Measurements from ENCODE around the gene EPHB4.
A peak's percentile ranks its signal among the peaks of the same experiment; 100 is the strongest.

The EPHB4 gene

DNA sequence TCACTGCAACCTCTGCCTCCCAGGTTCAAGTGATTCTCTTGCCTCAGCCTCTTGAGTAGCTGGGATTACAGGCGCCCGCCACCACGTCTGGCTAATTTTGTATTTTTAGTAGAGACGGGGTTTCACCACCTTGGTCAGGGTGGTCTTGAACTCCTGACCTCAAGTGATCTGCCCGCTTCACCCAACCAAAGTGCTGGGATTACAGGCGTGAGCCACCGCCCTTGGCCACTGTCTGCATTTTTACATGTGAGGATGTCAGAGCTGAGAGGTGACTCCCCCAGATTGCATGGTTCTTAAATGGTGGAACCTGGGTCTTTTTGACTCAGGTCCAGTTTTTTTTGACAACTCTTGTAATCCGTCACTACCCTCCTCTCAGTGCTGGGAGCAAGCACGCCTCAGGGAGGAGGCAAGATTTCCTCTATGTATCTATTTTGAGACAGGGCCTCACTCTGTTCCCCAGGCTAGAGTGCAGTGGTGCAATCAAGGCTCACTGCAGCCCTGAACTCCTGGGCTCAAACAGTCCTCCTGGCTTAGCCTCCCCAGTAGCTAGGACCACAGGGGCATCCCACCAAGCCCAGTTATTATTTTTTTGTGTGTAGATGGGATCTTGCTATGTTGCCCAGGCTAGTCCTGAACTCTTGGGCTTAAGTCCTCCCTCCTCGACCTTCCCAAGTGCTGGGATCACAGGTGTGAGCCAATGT is 46.4 kb upstream of the EPHB4 start:
- Histone ChIP-seq H3K79me1 (ENCODE audit: low read length) (peaks cover 12% of the 10 kb centered on the region), H4K91ac (ENCODE audit: low read depth, low read length) (peak overlapping the region; percentile 97), H3K4ac (ENCODE audit: low read depth, low read length) (no peak overlapping the region), H2BK12ac (ENCODE audit: low read length) (no peak overlapping the region), H3K14ac (ENCODE audit: low read length) (no peak overlapping the region), H3K4me3 (ENCODE audit: low read depth, low read length) (no peak overlapping the region), H3K79me2 (ENCODE audit: control insufficient read depth, insufficient read depth, low read length, poor library complexity) (peaks cover 29% of the 10 kb centered on the region), H3K9ac (ENCODE audit: low read length) (no peak overlapping the region), H4K12ac (ENCODE audit: low read depth, low read length) (peak overlapping the region; percentile 99), H4K8ac (ENCODE audit: low read depth, low read length) (peak overlapping the region; percentile 100), H3K23ac (ENCODE audit: low read length) (no peak overlapping the region), H3K9me3 (ENCODE audit: insufficient read depth, low read depth, low read length) (no peaks in the 10 kb centered on the region), H3K4me2 (ENCODE audit: low read length) (no peak overlapping the region), H2AFZ (ENCODE audit: insufficient read depth, low read length, poor library complexity) (no peak overlapping the region), H3K27me3 (ENCODE audit: insufficient read depth, low read length) (no peaks in the 10 kb centered on the region), H2AK5ac (ENCODE audit: low read length) (peak overlapping the region; percentile 89), H2BK5ac (ENCODE audit: low read depth, low read length, poor library complexity) (no peak overlapping the region), H3K27ac (ENCODE audit: low read depth, low read length) (no peak overlapping the region), H3K36me3 (ENCODE audit: control insufficient read depth in 1 of 2, insufficient read depth in 2 of 2, low read length in 2 of 2) (peaks cover 51 to 54% of the 10 kb centered on the region in 2 experiments), H2BK120ac (ENCODE audit: insufficient read depth, low read length, poor library complexity) (no peak overlapping the region), H3K4me1 (ENCODE audit: control insufficient read depth in 1 of 2, insufficient read depth in 2 of 2, low read length in 2 of 2) (peaks cover 6 to 10% of the 10 kb centered on the region in 2 experiments), H3K18ac (ENCODE audit: low read length) (no peak overlapping the region)
- no peak for DNase-seq
- WGBS (ENCODE audit: extremely low coverage, insufficient coverage, insufficient read length): no CpG with 5 or more reads among the region's 10 CpGs

DNA sequence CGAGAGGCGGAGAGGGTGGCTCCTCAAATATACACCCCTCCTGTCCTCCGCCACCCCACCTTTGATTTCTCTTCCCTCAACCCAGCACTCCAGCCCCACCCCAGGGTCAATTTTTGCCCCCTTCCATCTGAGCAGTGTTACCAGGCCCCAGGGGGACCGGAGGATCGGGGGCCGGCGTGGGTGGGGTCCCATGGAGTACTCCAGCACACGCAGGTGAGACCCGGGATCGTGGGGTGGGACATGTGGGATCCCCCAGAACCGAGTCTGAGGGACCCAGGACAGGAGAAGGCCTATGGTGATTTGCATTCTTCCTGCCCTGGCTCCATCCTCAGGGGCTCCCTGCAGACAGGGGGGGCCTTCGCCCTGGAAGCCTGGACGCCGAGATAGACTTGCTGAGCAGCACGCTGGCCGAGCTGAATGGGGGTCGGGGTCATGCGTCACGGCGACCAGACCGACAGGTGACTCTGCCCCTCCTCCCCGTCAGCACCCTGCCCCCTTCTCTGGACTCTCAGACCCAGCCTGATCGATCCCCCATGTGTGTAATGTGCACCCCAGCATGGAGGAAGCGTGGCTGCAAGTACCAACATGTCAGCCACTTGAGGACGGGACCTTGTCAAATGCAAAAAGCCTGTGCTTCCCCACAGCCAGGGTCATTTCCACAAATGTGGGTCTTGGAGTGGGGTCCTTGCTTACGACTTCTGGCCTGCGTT is 40.6 kb upstream of the EPHB4 start:
- H4K91ac ChIP-seq (ENCODE audit: low read depth, low read length): peak overlapping the region; percentile 100
- H4K12ac ChIP-seq (ENCODE audit: low read depth, low read length): peak overlapping the region; percentile 100
- peak overlapping the region; percentile 4 for H2AFZ ChIP-seq (ENCODE audit: insufficient read depth, low read length, poor library complexity)
- peaks cover 36 to 40% of the 10 kb centered on the region in 2 experiments for H3K36me3 ChIP-seq (ENCODE audit: control insufficient read depth in 1 of 2, insufficient read depth in 2 of 2, low read length in 2 of 2)
- no peak for DNase-seq
- H2BK12ac ChIP-seq (ENCODE audit: low read length): peak overlapping the region; percentile 33
- H3K79me1 ChIP-seq (ENCODE audit: low read length): peaks cover 22% of the 10 kb centered on the region
- no CpG with 5 or more reads among the region's 27 CpGs for WGBS (ENCODE audit: extremely low coverage, insufficient coverage, insufficient read length)
- peaks cover 10 to 12% of the 10 kb centered on the region in 2 experiments for H3K4me1 ChIP-seq (ENCODE audit: control insufficient read depth in 1 of 2, insufficient read depth in 2 of 2, low read length in 2 of 2)
- H3K4me2 ChIP-seq (ENCODE audit: low read length): peak overlapping the region; percentile 84
- H2BK5ac ChIP-seq (ENCODE audit: low read depth, low read length, poor library complexity): peak overlapping the region; percentile 100
- H3K9ac ChIP-seq (ENCODE audit: low read length): peak overlapping the region; percentile 97
- H3K4me3 ChIP-seq (ENCODE audit: low read depth, low read length): peak overlapping the region; percentile 89
- peak overlapping the region; percentile 100 for H2AK5ac ChIP-seq (ENCODE audit: low read length)
- peak overlapping the region; percentile 97 for H4K8ac ChIP-seq (ENCODE audit: low read depth, low read length)
- peak overlapping the region; percentile 97 for H3K4ac ChIP-seq (ENCODE audit: low read depth, low read length)
- peak overlapping the region; percentile 37 for H3K27ac ChIP-seq (ENCODE audit: low read depth, low read length)
- no peaks in the 10 kb centered on the region for H3K9me3 ChIP-seq (ENCODE audit: insufficient read depth, low read depth, low read length)
- H3K14ac ChIP-seq (ENCODE audit: low read length): peak overlapping the region; percentile 100
- no peaks in the 10 kb centered on the region for H3K27me3 ChIP-seq (ENCODE audit: insufficient read depth, low read length)
- H3K79me2 ChIP-seq (ENCODE audit: control insufficient read depth, insufficient read depth, low read length, poor library complexity): peaks cover 25% of the 10 kb centered on the region
- no peak overlapping the region for H3K23ac ChIP-seq (ENCODE audit: low read length)
- H2BK120ac ChIP-seq (ENCODE audit: insufficient read depth, low read length, poor library complexity): peak overlapping the region; percentile 100
- peak overlapping the region; percentile 100 for H3K18ac ChIP-seq (ENCODE audit: low read length)

- WGBS (ENCODE audit: extremely low coverage, insufficient coverage, insufficient read length): no CpG with 5 or more reads among the region's 42 CpGs
- no peaks in the 10 kb centered on the region for H3K27me3 ChIP-seq (ENCODE audit: insufficient read depth, low read length)
- H2BK12ac ChIP-seq (ENCODE audit: low read length): peak within 1 kb of the TSS; percentile 92
- peak within 1 kb of the TSS; percentile 97 for H3K4ac ChIP-seq (ENCODE audit: low read depth, low read length)
- peaks cover 25% of the 10 kb centered on the region for H3K79me2 ChIP-seq (ENCODE audit: control insufficient read depth, insufficient read depth, low read length, poor library complexity)
- H2BK120ac ChIP-seq (ENCODE audit: insufficient read depth, low read length, poor library complexity): peak within 1 kb of the TSS; percentile 100
- H2AFZ ChIP-seq (ENCODE audit: insufficient read depth, low read length, poor library complexity): peak within 1 kb of the TSS; percentile 90
- peaks cover 37 to 40% of the 10 kb centered on the region in 2 experiments for H3K36me3 ChIP-seq (ENCODE audit: control insufficient read depth in 1 of 2, insufficient read depth in 2 of 2, low read length in 2 of 2)
- peak within 1 kb of the TSS; percentile 97 for H4K8ac ChIP-seq (ENCODE audit: low read depth, low read length)
- peak within 1 kb of the TSS; percentile 97 for H3K9ac ChIP-seq (ENCODE audit: low read length)
- H4K91ac ChIP-seq (ENCODE audit: low read depth, low read length): peak within 1 kb of the TSS; percentile 100
- H3K23ac ChIP-seq (ENCODE audit: low read length): no peak within 1 kb of the TSS
- peak within 1 kb of the TSS; percentile 100 for H2AK5ac ChIP-seq (ENCODE audit: low read length)
- peak; percentile 54 to 72 for DNase-seq
- H3K27ac ChIP-seq (ENCODE audit: low read depth, low read length): peak within 1 kb of the TSS; percentile 37
- peak within 1 kb of the TSS; percentile 100 for H2BK5ac ChIP-seq (ENCODE audit: low read depth, low read length, poor library complexity)
- peaks cover 1% of the 10 kb centered on the region for H3K9me3 ChIP-seq (ENCODE audit: insufficient read depth, low read depth, low read length)
- peak within 1 kb of the TSS; percentile 84 for H3K4me2 ChIP-seq (ENCODE audit: low read length)
- peak within 1 kb of the TSS; percentile 100 for H4K12ac ChIP-seq (ENCODE audit: low read depth, low read length)
- peaks cover 22% of the 10 kb centered on the region for H3K79me1 ChIP-seq (ENCODE audit: low read length)
- peak within 1 kb of the TSS; percentile 100 for H3K18ac ChIP-seq (ENCODE audit: low read length)
- H3K4me1 ChIP-seq (ENCODE audit: control insufficient read depth in 1 of 2, insufficient read depth in 2 of 2, low read length in 2 of 2): peaks cover 10 to 12% of the 10 kb centered on the region in 2 experiments
- H3K4me3 ChIP-seq (ENCODE audit: low read depth, low read length): peak within 1 kb of the TSS; percentile 89
- H3K14ac ChIP-seq (ENCODE audit: low read length): peak within 1 kb of the TSS; percentile 100
These were observed 39.9 kb upstream of the EPHB4 start, which contains the start of gene TRIP6 for GRCh38 chr7:100867040-100867775. Gene TRIP6 (plus strand): TSS chr7:100867387. CDS start chr7:100867498, 111 bp downstream.

- DNase-seq: no peak
- no CpG with 5 or more reads among the region's 5 CpGs for WGBS (ENCODE audit: extremely low coverage, insufficient coverage, insufficient read length)
- Histone ChIP-seq H3K4me2 (ENCODE audit: low read length) (peak overlapping the region; percentile 84), H3K27ac (ENCODE audit: low read depth, low read length) (peak overlapping the region; percentile 37), H4K91ac (ENCODE audit: low read depth, low read length) (peak overlapping the region; percentile 100), H3K79me1 (ENCODE audit: low read length) (peaks cover 22% of the 10 kb centered on the region), H3K27me3 (ENCODE audit: insufficient read depth, low read length) (no peaks in the 10 kb centered on the region), H3K79me2 (ENCODE audit: control insufficient read depth, insufficient read depth, low read length, poor library complexity) (peaks cover 25% of the 10 kb centered on the region), H2BK12ac (ENCODE audit: low read length) (peak overlapping the region; percentile 92), H3K9me3 (ENCODE audit: insufficient read depth, low read depth, low read length) (peaks cover 1% of the 10 kb centered on the region), H2BK120ac (ENCODE audit: insufficient read depth, low read length, poor library complexity) (peak overlapping the region; percentile 90), H3K18ac (ENCODE audit: low read length) (peak overlapping the region; percentile 90), H3K9ac (ENCODE audit: low read length) (peak overlapping the region; percentile 2), H3K36me3 (ENCODE audit: control insufficient read depth in 1 of 2, insufficient read depth in 2 of 2, low read length in 2 of 2) (peaks cover 35 to 39% of the 10 kb centered on the region in 2 experiments), H3K4me1 (ENCODE audit: control insufficient read depth in 1 of 2, insufficient read depth in 2 of 2, low read length in 2 of 2) (peaks cover 10 to 12% of the 10 kb centered on the region in 2 experiments), H3K23ac (ENCODE audit: low read length) (no peak overlapping the region), H3K4me3 (ENCODE audit: low read depth, low read length) (no peak overlapping the region), H4K8ac (ENCODE audit: low read depth, low read length) (peak overlapping the region; percentile 97), H2AK5ac (ENCODE audit: low read length) (peak overlapping the region; percentile 99), H3K4ac (ENCODE audit: low read depth, low read length) (peak overlapping the region; percentile 97), H2BK5ac (ENCODE audit: low read depth, low read length, poor library complexity) (peak overlapping the region; percentile 100), H4K12ac (ENCODE audit: low read depth, low read length) (peak overlapping the region; percentile 100), H2AFZ (ENCODE audit: insufficient read depth, low read length, poor library complexity) (peak overlapping the region; percentile 85), H3K14ac (ENCODE audit: low read length) (peak overlapping the region; percentile 89)
These were observed 39.4 kb upstream of the EPHB4 start for GRCh38 chr7:100866729-100867039.
